GM13976 (cell line): ENCODE results near the gene GPATCH4.
"Not testable (repeated sequence)": the region's sequence is repeated elsewhere in the genome, so short reads cannot be mapped to it uniquely, and the experiment has no call there.

Experiments used
- DNase-seq: peaks from one replicate; pipeline ENCODE4 v3.0.0; 2012; ENCODE audit warnings: low spot score
- CTCF ChIP-seq: IDR thresholded peaks from 2 replicates; pipeline ENCODE4 v1.5.1; 2012; ENCODE audit warnings: borderline replicate concordance, mild to moderate bottlenecking; ENCODE audit not compliant: insufficient read depth; ENCODE audit errors: extremely low read depth, missing control alignments, control extremely low read depth
- in situ Hi-C: fragments of 300-500 bp; cut with MboI; formaldehyde crosslinking; loops from one replicate; pipeline ENCODE4 v1.12.0; 2022; ENCODE audit warnings: low sequenced_read_pairs, mixed read lengths, inconsistent platforms; ENCODE audit not compliant: unreplicated experiment

The GPATCH4 gene

GRCh38 chr1:156640842-156641706 is 39.8 kb upstream of the GPATCH4 start:
- in situ Hi-C loops: no loop called here
- no peak for DNase-seq

GRCh38 chr1:156639601-156640101 is 38.4 kb upstream of the GPATCH4 start:
- in situ Hi-C loops: no loop called here
- TF ChIP-seq CTCF: no peak
- DNase-seq: no peak

More at GRCh38 chr1:156640842-156641706, 39.8 kb upstream of the GPATCH4 start:
- TF ChIP-seq CTCF: no peak

GRCh38 chr1:156638189-156638985 is 37.1 kb upstream of the GPATCH4 start:
- DNase-seq: no peak
- in situ Hi-C loops: no loop called here
- no peak for TF ChIP-seq CTCF

GRCh38 chr1:156632355-156632754 is 31.1 kb upstream of the GPATCH4 start:
- no peak for TF ChIP-seq CTCF
- no peak for DNase-seq
- in situ Hi-C loops: no loop called here

GRCh38 chr1:156631152-156631551 is 29.9 kb upstream of the GPATCH4 start:
- in situ Hi-C loops, DNase-seq: not testable (repeated sequence)

GRCh38 chr1:156629823-156630449 is 28.7 kb upstream of the GPATCH4 start:
- no peak for TF ChIP-seq CTCF
- DNase-seq: no peak
- in situ Hi-C loops: no loop called here
